ENCODE data around the gene DISC1.

Gene DISC1

GRCh38 chr1:231828182-231828920 lies 201.8 kb downstream of the DISC1 start:
- DNase-seq = no peak

DNA sequence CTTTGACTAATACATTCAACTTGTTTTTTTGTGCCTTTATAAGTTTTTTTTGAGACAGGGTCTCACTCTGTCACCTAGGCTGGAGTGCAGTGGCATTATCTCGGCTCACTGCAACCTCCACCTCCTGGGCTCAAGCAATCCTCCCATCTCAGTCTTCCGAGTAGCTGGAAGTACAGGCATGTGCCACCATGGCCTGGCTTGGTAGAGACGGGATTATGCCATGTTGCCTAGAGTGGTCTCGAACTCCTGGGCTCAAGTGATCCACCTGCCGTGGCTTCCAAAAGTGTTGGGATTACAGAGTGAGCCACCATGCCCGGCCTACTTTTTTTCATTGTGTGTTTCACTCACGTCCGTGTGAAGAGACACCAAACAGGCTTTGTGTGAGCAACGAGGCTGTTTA lies 202.7 kb downstream of the DISC1 start:
- no peak for DNase-seq

- no peak for DNase-seq
These were observed 209.8 kb downstream of the DISC1 start for GRCh38 chr1:231836227-231836893.

- DNase-seq = no peak
These were observed 211.9 kb downstream of the DISC1 start for GRCh38 chr1:231838521-231838920.

GRCh38 chr1:231839999-231840398 lies 213.4 kb downstream of the DISC1 start:
- no peak for DNase-seq

DNA sequence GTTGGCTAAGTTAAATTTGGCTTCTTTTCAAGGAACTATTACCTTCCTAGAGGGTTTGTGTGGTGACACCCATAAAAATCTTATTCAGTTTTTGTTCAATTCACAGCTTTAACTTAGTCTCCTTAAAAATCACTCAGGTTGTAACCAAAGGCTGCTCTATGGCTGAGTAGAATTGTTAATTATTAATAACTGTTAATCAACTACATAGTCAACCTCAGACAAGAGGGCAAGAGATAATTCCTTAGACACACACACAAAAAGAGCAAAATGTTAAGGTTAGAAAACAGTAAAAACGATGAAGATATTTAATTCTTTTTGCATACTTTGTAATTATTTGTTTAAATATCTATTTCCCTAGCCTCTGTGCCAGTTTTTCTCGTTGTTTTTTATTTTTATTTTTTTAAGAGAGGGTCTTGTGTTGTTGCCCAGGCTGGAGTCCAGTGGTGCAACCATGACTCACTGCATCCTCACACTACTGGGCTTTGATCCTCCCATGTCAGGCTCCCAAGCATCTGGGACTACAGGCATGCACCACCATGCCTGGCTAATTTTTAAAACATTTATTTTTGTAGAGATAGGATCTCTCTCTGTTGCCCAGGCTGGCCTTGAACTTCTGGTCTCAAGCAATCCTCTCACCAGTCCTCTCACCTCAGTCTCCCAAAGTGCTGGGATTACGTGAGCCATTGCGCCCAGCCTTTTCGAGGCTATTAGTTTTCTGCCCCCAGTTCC lies 215.2 kb downstream of the DISC1 start:
- no peak for DNase-seq

DNA sequence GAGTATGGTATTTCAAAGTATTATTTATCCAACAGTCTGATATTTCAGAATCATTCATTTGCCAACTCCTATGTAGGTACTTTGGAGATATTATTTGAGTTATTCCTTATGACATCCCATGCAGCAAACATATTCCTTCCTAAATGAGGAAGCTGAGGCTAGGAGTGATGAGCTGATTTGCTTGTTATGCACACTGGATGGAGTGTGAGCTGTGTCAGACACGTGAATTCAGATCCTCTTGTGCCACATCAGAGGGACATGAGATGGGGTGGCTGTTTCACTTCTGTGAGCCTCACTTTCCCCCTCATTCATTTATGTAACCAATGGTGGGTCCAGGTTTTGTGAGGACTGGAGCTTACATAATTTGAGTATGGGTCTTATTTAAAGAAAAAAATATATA lies 215.9 kb downstream of the DISC1 start:
- no peak for DNase-seq

DNA sequence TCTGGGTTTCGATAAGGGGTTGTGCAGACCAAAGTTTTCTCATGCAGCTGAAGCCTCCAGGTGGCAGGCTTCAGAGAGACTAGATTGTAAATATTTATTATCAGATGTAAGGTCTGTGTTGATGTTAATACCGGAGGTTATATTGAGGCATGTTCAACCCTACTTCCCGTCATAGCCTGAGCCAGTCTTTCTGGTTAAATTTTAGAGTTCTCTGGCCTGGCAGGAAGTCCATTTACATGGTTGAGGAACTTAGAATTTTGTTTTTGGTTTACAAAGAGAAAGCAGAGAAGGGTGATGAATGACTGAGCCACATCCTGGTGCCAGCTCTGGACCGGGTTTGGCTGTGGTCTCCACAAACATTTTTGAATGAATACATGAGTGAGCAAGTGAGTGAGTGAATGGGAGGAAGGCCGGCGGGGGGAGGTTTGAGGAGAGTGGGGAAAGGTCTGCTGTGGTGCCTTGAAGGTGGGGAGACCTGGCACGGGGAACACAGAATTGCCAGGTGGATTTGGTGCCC lies 218.5 kb downstream of the DISC1 start:
- no peak for DNase-seq

- no peak for DNase-seq
These were observed 221.2 kb downstream of the DISC1 start for GRCh38 chr1:231847612-231848397.

DNA sequence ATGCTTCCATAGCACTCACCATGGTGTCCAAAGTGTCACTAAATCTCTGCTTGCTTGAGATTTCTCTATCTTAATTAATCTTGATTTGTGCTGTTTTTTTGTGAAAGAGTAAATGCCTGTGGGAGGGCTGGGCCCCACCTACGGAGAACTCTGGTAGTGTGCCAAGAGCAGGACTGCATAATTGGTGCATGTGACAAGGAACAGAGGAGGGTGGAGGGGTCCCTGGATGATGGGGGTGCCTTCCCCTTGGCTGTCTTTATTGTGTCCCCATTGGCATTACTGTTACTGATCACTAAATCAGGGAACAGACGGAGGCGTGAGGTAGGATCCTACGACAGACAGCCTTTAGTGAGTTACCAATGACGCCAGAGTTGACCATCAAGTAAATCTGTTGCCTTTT lies 223.4 kb downstream of the DISC1 start:
- DNase-seq = no peak

GRCh38 chr1:231850786-231851185 lies 224.2 kb downstream of the DISC1 start:
- no peak for DNase-seq

DNA sequence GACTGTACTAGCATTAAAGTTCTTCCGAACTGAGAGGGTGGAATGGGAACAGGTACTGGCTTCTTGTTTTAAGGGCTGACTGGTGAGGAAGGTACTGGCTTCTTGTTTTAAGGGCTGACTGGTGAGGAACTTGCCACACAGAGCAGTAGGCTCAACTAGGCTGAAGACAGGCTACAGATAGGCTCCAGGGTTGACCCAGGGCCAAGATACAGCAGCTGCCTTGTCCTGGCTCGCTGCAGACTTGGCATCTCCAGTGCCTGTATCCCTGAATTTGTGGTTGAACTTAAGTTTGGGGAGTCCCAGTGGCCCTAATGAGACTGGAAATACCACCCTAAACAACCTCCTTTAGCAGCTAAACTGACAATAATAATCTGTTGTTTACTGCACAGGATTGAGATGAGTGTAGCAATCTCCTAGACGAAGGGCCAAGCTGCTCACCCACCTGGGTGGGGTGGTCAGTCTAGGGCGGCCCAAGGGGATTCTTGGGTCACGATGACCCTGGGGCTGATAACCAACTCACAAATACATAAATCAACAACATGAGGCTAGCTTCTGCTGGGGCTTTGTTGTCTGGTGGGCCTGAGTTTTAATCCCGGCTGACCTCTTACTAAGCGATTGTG lies 227.1 kb downstream of the DISC1 start:
- DNase-seq = no peak

GRCh38 chr1:231855361-231855760 lies 228.8 kb downstream of the DISC1 start:
- DNase-seq = no peak

GRCh38 chr1:231855926-231856325 lies 229.3 kb downstream of the DISC1 start:
- DNase-seq = no peak

DNA sequence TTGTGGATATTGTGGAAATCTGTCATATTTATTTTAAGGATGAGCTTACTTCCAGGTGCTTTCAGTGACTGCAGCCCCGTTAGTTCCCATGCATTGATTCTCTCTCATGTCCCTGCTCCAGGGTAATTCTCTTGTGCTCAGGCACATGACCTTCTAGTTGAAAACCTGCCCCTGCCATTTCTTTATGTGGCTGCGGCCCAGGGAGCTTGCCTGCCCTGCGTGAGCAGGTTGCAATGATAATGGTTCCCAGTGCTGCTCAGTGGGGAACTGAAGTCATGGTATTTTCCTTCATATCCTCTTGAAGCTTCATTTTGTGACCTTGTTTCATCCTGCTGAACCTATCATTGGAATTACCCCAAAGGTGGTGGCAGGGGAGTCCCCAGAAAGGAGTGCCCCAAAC lies 229.8 kb downstream of the DISC1 start:
- DNase-seq = no peak

- DNase-seq = no peak
These were observed 230.3 kb downstream of the DISC1 start for GRCh38 chr1:231856894-231857293.

DNA sequence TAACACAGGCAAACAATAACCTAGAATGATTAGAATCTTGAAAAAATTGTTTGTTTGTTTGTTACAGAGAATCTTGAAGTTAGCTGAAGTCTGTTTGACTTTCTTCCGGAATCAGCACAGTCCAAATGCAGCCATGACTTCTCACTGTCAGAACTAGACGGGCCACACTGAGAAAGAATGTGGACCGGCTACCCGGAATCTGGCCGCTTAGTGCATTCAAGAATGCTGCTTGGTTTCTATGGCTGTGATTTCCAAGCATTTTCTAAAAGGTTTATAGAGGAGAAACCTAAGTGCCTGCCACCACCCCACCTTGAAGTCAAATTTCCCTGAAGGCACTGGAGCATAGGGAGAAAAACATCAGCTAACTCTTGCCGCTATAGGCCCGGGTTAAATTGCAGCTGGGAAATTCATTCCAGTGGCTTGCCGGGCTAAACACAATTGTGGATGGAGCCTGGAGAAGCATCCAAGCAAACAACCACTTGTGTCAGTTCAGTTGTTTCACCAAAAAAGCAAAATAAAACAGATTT lies 231.1 kb downstream of the DISC1 start:
- no peak for DNase-seq

DNA sequence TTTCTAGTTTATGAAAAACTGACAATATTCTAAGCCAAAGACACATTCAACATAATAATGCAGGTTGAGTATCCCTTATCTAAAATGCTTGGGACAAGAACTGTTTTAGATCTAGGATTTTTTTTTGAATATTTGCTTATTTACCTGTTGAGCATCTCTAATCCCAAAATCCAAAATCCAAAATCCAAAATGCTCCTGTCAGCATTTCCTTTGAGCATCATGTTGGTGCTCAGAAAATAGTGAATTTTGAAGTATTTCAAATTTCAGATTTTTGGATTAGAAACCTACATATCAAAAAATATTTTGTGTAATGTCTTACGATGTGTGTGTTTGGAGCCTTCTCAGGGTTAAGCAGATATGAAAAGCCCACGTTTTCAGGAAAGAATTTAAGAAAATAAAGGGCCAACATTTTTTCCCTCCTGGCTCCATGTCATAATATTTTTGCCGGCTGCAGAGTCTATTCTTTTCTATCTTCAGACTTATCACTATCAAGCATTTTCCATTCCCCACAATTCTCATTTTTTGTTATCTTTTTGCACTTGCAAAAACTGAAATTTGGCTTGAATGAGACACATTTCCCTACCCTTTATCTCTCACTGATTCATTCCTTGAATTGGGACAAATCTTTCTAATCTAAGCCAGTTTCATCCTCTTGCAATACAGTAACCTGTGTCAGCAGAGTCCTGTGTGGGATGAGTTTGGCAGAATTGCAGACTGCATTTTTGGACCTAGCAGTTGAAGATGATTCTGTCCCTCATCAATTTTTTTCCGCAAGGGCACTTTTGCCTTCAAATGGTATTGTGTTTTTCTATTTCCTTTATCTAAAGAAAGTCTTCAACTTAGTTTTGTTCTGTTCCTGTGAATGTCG lies 233.9 kb downstream of the DISC1 start:
- DNase-seq = no peak

- DNase-seq = no peak
These were observed 235.2 kb downstream of the DISC1 start for GRCh38 chr1:231861541-231862481.

GRCh38 chr1:231862611-231863010 lies 236.0 kb downstream of the DISC1 start:
- no peak for DNase-seq
